OCI-LY1 (cell line): ENCODE measurements around the gene EIF2A.

Experiments used
- CTCF ChIP-seq: fragments of 200-600 bp; sonication (generic), shearing (Covaris generic); IDR thresholded peaks from 2 replicates; pipeline ENCODE4 v1.5.1; 2017; ENCODE audit warnings: mild to moderate bottlenecking, antibody characterized with exemption, low read length, moderate library complexity, mixed read lengths
- EZH2 ChIP-seq: fragments of 200-600 bp; sonication (generic), shearing (Covaris generic); IDR thresholded peaks from 2 replicates; pipeline ENCODE4 v1.8.0; 2017; ENCODE audit warnings: borderline replicate concordance, mixed run types, mild to moderate bottlenecking, antibody characterized with exemption, low read length, moderate library complexity, mixed read lengths

DNA sequence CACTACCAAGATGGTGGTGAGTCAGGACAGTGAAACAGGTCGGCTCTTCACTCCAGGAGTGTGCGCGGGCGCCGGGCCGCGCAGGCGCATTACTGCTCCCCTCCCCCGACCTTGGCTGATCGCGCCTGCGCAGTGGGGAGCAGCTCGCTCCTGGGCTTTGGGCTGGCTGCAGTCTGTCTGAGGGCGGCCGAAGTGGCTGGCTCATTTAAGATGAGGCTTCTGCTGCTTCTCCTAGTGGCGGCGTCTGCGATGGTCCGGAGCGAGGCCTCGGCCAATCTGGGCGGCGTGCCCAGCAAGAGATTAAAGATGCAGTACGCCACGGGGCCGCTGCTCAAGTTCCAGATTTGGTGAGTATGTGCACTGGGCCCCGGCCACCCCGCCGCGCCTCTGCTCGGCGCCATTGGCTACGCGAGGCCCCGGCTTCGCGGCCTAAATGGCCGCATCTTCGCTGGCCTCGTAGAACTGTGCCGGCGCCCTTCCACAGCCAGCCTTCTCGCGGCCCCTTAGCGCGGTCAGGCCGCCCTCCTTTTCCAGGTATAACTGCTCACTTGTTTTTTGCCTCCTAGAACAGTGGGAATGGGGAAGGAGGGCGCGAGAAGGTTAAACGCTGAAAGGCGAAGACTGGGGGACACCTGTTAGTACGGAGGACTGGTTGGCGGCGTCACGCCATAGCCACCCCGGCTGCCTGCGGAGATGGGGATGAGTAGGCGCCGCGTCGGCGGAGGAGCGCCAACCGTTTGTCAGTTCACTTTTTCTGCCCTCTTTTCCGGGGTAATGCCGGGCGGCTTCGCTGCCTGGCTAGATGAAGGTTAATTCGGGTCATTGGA lies 56.8 kb downstream of the EIF2A start, which contains the start of gene SELENOT:
- TF ChIP-seq CTCF (0 out of 2 replicates have a peak, but pooled peaks have one; percentile 10), EZH2 (no peak)
